DMS153 treated with DMSO at 0.1 percent for 48 hours (cell line): ENCODE results near the gene TMEM45A.
"Not testable (repeated sequence)": the region's sequence is repeated elsewhere in the genome, so short reads cannot be mapped to it uniquely, and the experiment has no call there.

Source experiments
- DNase-seq: peaks from one replicate; lab custom pipeline; 2025; ENCODE audit not compliant: unreplicated experiment; lab: John Stamatoyannopoulos, UW

The TMEM45A gene

DNA sequence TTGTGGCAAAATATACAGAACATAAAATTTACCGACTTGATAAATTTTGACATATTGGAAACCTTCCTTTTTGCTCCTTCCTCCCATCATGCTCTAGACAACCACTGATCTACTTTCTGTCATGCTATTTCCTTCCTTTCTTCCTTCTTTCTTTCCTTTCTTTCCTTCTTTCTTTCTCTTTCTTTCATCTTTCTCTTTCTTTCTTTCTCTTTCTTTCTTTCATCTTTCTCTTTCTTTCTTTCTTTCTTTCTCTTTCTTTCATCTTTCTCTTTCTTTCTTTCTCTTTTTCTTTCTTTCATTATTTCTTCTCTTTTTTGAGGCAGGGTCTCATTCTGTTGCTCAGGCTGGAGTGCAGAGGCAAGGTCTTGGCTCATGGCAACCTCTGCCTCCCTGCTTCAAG, 8.9 kb upstream of the TMEM45A start:
- DNase-seq, result no peak

DNA sequence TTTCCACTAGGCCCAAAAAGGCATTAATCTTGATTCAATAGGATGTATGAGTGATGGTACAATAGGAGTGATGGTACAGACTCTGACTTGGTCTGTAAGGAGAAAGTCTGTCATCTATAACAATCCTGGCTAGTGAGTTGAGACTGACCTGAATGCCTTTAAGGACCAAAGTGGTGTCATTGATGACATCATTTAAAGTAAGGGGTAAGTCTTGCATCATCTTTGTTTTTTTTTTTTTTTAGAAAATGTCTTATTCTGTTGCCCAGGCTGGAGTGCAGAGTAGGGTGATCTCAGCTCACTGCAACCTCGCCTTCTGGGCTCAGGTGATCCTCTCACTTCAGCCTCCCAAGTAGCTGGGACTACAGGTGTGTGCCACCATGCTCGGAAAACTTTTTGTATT, 5.6 kb upstream of the TMEM45A start:
- DNase-seq, result no peak

DNA sequence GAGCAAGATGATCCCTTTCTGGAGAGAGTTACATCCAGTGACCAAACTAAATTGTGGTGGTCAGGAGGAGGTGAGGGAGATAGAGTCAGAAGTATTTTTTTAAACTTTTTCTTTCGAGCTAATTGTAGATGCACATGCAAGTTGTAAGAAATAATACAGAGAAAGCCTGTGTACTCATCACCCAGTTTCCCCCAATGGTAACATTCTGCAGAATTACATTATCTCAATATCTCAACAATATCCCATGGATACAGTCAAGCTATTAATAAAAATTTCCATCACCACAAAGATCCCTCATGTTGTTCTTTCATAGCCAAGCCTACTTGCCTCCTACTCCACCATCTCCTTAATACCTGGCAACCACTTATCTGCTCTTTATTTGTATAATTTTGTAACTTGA, 3.3 kb upstream of the TMEM45A start:
- no peak for DNase-seq

DNA sequence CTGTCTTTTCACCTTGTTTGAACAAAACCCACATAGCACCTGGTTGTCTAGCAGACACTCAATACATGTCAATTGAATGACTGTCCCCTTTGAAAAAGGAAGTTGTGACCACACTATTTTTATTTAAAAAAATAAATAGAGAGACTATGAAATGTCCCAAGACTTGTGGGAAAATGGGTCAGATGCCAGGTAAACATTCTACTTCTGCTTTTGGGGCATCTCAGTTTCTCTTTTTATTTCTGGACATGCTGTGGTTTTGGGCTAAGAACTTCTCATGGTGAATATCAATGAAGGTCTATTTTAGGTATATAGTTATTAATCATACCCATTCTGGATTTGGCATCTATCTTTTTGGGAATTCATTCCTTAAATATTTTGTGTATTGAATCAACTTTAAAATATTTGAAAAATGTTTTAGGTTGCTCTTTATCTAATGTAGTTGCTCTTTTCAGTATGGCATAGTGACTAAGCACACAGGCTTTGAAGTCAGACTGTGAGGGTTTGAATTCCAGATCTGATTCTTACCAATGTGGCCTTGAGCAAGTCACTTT, 4.4 kb downstream of the TMEM45A start:
- DNase-seq, result no peak

DNA sequence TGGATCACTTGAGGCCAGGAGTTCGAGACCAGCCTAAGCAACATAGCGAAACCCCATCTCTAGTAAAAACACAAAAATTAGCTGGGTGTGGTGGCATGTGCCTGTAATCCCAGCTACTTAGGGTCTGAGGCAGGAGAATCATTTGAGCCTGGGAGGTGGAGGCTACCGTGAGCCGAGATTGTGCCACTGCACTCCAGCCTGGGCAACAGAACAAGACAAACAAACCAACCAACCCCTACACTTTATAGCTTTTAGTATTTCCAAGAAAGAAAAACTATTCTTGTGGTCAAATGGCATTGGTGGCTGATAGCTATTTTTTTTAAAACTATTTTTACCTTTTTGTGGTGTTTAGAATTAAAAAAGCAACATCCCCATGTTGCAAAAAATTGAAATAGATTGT, 7.2 kb downstream of the TMEM45A start:
- no peak for DNase-seq

DNA sequence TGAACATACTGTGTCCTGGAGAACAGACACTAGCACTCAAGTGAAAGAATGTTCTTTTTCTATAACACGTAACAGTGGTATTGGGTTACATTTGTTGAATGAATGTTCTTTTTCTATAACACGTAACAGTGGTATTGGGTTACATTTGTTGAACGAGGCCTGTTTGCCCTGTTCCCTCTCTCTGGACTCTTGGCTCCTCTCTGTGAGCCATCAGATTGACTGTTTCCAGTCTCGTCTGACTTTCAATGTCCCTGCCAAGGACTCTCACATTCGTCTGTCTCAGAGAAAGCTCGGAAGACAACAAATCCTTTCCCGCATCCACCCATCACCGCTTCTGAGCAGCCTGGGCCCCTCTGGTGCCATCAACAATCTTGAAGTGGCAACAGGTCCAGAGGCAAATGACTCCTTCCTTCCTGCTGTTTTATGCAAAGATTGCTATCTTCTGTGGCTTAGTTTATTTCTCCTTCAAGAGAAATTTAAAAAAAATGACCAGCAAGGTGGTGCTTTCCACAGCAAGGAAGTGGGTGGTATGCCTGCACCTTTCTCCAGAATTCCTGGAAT, 8.0 kb downstream of the TMEM45A start:
- DNase-seq, result no peak

DNA sequence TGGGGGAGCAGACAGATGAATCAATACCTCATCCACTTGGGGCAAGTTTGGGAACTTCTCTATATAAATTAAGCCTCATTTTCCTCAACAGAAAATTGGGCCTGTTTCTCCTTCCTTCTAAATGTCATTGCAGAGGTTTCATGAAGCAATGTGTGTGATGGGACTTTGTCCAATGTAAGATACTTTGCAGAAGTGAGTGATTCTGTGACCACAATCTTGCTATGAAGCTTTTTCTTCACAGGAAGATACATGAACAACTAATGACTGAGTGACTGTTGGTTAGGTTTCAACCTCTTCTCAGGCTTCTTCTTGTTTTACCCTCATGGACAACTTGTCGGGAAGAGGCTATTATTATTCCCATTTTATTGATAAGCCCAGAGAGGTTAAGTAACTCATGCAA, 11.0 kb downstream of the TMEM45A start:
- no peak for DNase-seq

DNA sequence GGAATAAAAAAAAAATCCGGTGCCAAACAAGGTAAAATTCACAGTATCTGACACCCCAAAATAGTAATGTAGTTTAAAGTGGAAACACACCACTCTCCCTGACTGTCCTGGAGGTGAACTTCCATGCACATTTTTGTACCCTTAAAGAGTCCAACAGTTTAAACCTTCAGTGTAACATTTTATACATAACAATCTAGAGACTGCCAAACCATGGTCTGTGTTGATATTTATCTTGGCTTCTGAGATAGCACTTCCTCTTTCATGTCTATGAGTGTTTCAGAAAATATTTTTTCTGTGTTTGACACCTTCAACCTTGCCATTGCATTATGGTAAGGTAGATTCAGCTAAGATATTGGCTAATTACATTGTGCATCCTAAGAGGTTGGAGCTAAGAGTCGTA, 13.9 kb downstream of the TMEM45A start:
- no peak for DNase-seq

DNA sequence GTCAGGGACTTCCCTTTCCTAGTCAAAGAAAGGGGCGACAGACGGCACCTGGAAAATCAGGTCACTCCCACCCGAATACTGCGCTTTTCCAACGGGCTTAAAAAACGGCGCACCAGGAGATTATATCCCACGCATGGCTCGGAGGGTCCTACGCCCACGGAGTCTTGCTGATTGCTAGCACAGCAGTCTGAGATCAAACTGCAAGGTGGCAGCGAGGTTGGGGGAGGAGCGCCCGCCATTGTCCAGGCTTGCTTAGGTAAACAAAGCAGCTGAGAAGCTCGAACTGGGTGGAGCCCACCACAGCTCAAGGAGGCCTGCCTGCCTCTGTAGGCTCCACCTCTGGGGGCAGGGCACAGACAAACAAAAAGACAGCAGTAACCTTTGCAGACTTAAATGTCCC, 17.4 kb downstream of the TMEM45A start:
- not testable (repeated sequence) for DNase-seq

DNA sequence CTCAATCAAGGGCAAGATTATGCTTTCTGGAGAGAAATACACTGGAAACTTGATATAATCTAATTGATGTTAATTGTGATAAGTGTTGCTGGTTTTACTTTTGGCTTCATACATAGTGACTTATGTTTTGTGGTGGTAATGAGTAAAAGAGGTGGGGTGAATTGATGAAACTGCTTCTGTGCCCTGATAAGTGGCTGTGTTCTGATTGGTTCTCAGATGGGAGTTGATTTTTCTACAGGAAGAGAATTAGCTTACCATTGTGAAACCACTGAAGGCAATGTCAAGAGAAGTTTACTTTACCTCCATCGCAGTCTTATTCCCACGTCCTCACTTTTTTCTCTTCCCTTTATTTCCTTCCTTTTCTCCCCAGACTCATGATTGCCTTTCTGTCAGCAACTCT, 23.8 kb downstream of the TMEM45A start:
- no peak for DNase-seq

DNA sequence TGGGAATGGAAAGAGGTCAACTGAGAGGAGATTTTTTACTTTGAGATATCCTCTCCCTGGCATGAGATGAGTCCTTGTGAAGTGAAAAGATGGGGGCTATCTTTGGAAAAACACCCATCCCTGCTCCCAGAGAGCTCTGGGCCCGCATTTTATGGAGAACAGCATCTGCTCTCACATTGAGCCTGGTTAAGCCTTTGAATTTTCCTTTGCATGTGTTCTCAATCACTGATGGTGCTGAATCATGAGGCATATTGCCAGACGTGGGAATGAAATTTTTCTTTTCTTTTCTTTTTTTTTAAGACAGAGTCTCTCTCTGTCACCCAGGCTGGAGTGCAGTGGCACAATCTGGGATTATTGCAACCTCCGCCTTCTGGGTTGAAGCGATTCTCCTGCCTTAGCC, 24.4 kb downstream of the TMEM45A start:
- no peak for DNase-seq

DNA sequence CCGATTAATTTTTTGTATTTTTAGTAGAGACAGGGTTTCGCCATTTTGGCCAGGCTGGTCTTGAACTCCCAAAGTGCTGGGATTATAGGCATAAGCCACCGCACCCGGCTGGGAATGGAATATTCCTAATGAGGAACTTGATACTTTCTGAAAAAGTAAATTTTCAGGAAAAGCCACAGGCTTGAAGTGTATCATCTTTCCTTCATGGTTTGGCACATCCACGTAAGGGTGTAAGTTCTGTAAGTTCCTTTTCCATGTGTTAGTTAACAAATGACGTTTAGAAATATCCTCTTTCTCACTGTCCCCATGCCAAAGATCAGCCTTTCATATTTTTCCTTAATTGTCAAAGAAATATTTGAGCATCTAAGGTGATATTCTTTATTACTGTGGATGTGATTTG, 24.9 kb downstream of the TMEM45A start:
- no peak for DNase-seq

DNA sequence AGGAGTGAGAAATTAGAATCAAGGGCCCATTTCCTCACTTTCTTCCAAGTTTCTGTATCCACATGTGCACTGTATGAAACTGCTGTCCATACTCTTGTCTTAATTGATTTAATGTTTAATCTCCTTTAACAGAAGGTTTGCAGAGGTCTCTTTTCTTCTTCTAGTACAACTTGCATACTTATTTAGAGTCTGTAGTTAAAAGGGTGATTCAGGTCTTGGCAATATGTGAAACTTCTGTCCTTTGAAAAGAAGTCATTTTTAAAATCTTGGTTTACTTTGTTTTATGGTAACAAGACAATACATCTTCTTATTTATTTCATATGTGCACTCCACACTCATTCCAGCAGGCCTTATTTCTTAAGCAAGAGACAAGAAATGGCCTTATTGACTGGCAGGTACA, 25.8 kb downstream of the TMEM45A start:
- no peak for DNase-seq

DNA sequence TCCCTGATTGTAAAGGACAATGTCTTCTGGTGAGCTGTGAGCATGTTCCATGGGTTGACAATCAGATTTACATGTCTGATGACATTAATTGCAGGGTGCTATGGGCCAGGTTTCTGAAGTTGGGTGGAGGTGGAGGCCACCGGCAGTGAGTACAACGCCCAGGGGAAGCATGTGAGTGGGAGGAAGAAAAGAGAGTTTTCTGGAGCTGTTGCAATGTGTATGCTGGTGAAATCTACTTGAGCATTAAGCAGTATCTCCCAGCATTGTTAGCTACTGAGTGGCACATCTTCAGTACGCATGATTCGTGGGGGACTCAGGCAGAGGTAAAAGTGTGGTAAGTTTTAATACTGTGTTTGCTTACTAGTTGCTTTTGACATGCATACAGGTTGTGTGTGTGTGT, 26.6 kb downstream of the TMEM45A start:
- no peak for DNase-seq

DNA sequence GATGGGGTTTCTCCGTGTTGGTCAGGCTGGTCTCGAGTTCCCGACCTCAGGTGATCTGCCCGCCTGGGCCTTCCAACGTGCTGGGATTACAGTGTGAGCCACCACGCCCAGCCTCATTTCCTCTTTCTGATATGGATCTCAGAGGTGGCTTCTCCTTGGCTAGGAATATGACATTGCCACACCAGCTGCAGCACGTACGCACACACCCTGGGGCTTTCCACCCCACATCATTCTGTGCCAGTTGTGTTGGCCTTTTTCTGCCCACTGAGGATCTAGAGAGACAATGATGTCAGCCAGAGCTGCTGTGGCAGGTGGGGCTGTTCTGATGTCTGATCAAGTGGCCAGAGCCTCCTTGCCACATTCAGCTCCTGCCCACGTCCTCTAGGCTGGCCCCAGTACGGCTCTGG, 29.0 kb downstream of the TMEM45A start:
- DNase-seq, result no peak

DNA sequence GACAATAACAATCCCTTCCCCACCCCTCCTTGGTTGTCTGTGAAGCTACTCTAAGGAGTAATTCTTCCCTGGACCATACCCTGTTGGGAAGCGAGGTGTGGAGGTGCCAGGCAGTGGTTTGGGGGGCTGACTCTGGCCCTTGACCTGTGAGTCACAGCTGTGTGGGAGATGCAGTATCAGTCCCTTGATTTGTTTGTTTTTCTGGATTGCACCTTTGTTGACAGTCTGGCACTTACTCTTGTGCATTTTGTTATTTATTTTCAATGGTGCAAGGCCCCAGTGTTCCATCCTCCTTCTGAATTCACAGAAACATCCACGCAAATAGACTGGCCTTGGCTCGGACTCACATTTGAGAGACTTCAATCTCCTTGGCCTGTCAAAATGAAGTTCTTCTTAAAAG, 29.7 kb downstream of the TMEM45A start:
- no peak for DNase-seq

DNA sequence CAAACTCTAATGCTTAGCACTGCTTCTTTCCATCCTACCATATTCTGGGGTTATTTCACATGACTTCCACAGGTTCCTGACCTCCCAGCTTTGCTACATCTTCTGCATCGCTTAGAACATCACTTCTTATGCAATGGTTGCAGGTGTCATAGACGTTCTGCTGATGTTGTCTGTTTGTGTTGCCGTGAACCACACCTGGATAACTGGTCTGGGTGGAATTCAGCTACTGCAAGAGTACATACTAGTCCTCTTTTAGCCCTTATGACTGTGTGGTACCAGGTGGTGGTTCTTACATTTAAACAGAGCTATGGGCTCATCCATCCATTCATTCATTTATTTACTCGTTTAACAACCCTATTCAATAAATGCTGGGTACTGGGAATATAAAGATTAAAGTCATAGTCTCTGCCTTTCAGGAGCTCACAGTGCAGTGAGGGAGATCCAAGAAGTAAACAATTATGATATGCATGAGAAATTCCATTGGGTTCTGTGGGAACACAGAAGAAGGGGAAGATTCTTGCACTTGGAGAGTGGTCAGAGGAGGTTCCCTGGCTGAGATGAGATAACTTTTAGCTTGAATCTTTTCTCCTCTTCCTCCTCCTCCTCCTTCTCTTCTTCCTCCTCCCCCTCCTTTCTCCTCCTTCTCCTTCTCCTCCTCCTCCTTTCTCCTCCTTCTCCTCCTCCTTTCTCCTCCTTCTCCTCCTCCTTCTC, 30.8 kb downstream of the TMEM45A start:
- DNase-seq, result no peak

DNA sequence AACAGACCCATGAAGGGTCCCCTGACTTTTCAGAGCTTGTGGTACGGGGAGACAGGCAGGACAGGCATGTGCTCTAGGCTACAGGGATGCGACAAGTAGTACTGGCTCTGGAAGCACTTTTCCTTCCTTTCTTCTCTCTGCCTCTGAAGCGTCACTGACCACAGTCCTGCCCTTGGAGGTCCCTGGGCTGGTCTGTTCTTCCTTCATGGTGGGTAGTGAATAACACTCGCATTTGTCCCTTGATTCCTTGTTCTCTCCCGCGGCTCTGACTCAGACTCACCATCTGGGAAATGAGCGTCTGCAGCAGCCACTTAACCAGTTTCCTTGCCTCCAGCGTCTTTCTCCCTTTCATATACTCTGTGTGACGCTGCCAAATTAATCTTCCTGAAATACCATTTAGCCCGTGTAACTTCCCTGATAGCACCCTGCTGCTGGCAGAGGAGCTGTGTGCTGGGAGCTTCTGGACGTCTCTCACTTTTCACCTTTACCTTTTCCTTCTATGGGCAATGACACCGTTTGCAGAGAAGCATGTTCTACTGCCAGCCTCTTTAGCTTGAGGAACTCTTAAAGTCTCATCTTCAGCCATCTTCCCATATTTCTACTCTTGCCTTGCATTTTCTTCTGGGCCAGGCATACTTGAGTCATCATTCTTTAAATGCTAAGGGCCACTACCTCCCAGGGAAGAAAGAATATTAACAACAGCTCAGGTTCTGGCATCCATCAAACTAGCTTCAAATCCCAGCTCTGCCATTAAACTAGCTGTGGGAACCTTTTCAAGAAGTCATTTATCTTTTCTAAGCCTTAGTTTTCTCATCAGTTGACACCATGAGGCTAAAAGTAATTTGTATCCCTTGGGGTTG, 33.6 kb downstream of the TMEM45A start:
- no peak for DNase-seq

DNA sequence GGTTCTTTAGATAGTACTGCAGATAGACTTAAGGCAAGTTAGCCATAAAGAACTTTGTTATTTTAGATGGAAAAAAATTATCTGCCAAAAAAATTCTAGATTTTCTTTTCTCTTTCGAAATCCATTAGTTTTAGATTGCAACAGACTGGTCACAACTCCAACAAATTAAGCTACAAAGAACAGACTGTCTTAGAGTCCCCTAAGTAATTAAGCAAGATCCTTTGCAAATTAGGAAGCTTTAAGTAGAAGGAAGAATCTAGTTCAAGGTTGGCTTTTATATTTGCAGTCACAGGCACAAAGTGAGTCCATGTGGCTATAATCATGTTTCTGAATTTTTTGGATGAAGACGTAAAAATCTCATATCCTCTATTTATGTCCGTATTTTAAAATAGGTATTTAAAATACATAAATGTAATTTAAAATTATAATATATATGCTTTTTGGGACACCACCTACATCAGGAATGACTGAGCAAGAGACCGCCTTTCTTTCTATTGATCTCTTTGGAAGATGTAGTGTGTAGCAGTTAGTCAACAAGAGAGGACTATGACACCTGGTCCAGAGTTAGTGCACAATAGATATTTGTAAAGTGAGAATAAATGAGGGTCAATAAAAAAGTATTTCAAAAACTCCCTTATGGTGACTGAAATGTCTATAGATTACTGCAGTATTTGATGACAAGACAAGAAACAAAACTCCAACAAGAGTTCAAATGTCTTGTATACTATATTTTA, 34.4 kb downstream of the TMEM45A start:
- DNase-seq, result no peak

DNA sequence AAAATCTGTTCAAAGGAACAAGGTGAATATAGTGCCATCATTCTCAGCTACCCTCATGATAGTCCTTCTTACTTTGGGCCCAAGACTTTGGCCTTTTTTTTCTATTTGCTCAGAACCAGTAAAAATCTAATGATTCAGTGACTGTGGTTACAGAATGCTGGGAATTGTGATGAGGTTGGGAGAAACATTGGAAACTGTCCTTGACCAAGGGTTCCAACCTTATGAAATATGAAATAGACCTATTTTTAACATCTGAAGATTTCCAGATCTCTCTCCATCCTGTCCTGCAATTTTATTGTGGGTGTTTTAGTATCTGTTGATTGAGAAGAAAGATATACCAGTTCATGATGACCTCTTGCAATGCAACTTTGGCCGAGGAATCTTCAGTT, 34.9 kb downstream of the TMEM45A start:
- no peak for DNase-seq

DNA sequence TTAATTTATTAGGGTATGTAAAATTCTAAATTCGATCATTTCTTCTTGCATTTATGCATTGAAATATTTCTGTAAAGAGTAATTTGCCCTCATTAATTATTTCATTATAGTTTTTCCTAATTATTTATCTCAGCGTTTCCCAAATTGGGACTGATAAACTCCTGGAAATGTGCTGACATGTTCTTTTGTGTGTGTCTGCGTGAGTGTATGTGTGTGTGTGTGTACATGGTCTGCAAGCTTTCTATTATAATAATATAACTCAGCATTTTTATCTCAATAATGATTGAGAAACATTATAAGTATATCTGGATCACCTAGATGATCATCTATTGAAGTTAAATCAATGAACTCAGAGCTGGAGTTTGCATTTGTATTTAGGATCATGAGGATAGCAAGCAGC, 38.7 kb downstream of the TMEM45A start:
- no peak for DNase-seq
